Keratinocyte (primary cell): ENCODE measurements around the gene GRK6. TPM values are rescaled to one million over a fixed set of nuclear protein-coding genes. Genes with fewer than 3 reads are reported as not detected.

Experiments
- DNase-seq: peaks from one replicate; pipeline ENCODE4 v3.0.0-alpha.2; 2011; ENCODE audit warnings: low read depth, missing footprints, low spot score
- FAIRE-seq: peaks from 2 replicates; lab custom pipeline; 2011; peaks lifted over from hg19 to GRCh38; lab: Jason Lieb, UNC
- H2AFZ ChIP-seq: 2 replicates; pipeline ENCODE4 v1.6.0; 2012; ENCODE audit warnings: low read length, control low read depth, inconsistent platforms; ENCODE audit not compliant: control insufficient read depth
- H3K27ac ChIP-seq: 2 replicates; pipeline ENCODE4 v1.5.1; 2011; ENCODE audit warnings: low read length; ENCODE audit not compliant: control insufficient read depth, insufficient read depth
- H3K27me3 ChIP-seq: 3 replicates; pipeline ENCODE4 v1.6.0; 2011; ENCODE audit warnings: low read length; ENCODE audit not compliant: control insufficient read depth, insufficient read depth; ENCODE audit errors: extremely low read depth
- H3K36me3 ChIP-seq, 2 experiments: 2 replicates in 1 of 2; 3 replicates in 1 of 2; pipeline ENCODE4 v1.5.1; 2011; ENCODE audit warnings: low read length in 2 of 2, mild to moderate bottlenecking in 1 of 2; ENCODE audit not compliant: control insufficient read depth in 2 of 2, insufficient read depth in 2 of 2; ENCODE audit errors: extremely low read depth in 1 of 2
- H3K4me1 ChIP-seq: 3 replicates; pipeline ENCODE4 v1.5.1; 2011; ENCODE audit warnings: low read length; ENCODE audit not compliant: control insufficient read depth, insufficient read depth; ENCODE audit errors: extremely low read depth
- H3K4me2 ChIP-seq: 3 replicates; pipeline ENCODE4 v1.6.0; 2011; ENCODE audit warnings: low read depth, low read length; ENCODE audit not compliant: control insufficient read depth, insufficient read depth; ENCODE audit errors: extremely low read depth
- H3K4me3 ChIP-seq, 3 experiments: fragments of 200-600 bp in 1 of 3; sonication (generic) in 1 of 3; 2 replicates in 2 of 3; 3 replicates in 1 of 3; pipeline ENCODE4 v1.5.1; 2011 to 2016; ENCODE audit warnings: low read length in 3 of 3, mild to moderate bottlenecking in 3 of 3, control low read depth in 2 of 3, inconsistent platforms in 1 of 3, low read depth in 1 of 3, mixed read lengths in 1 of 3, mixed run types in 1 of 3, moderate library complexity in 1 of 3; ENCODE audit not compliant: control insufficient read depth in 2 of 3, insufficient read depth in 2 of 3; ENCODE audit errors: extremely low read depth in 1 of 3
- H3K79me2 ChIP-seq: 2 replicates; pipeline ENCODE4 v1.6.0; 2012; ENCODE audit warnings: low read length; ENCODE audit not compliant: control insufficient read depth, insufficient read depth
- H3K9ac ChIP-seq: 3 replicates; pipeline ENCODE4 v1.6.0; 2011; ENCODE audit warnings: low read length; ENCODE audit not compliant: control insufficient read depth, insufficient read depth; ENCODE audit errors: extremely low read depth
- H3K9me1 ChIP-seq: 3 replicates; pipeline ENCODE4 v1.6.0; 2011; ENCODE audit warnings: low read length; ENCODE audit not compliant: control insufficient read depth, insufficient read depth; ENCODE audit errors: extremely low read depth
- H3K9me3 ChIP-seq: 2 replicates; pipeline ENCODE4 v1.5.1; 2012; ENCODE audit warnings: low read depth, low read length; ENCODE audit not compliant: control insufficient read depth
- H4K20me1 ChIP-seq: 3 replicates; pipeline ENCODE4 v1.6.0; 2011; ENCODE audit warnings: low read length; ENCODE audit not compliant: control insufficient read depth, insufficient read depth; ENCODE audit errors: extremely low read depth
- EZH2 ChIP-seq: IDR thresholded peaks from one replicate; pipeline ENCODE4 v1.6.1; 2012; ENCODE audit warnings: inconsistent platforms, mild to moderate bottlenecking, low read length, moderate library complexity
- dilution Hi-C: fragments of 300-500 bp; cut with MboI; formaldehyde crosslinking; loops from one replicate; pipeline ENCODE4 v1.7.0; 2020; ENCODE audit warnings: low sequenced_read_pairs; ENCODE audit not compliant: extremely low pct_ligation_motif_present
- polyA plus RNA-seq, 5 experiments: library from polyadenylated mRNA; depleted of rRNA in 3 of 5; stranded (reverse) in 3 of 5; stranded (forward) in 1 of 5; unstranded in 1 of 5; fragments of >200 nt; gene quantifications; 1 replicate in 1 of 5; 2 replicates in 3 of 5; 3 replicates in 1 of 5; pipeline versions ENCODE4 v1.2.1 to v1.2.3, GENCODE V29; 2011 to 2012; ENCODE audit warnings: missing spikeins in 2 of 5, low read depth in 1 of 5, low replicate concordance in 1 of 5
- TF ChIP-seq, protein P1 (sequence below), 3 experiments: IDR thresholded peaks in 1 of 3; conservative IDR thresholded peaks in 1 of 3; optimal IDR thresholded peaks in 1 of 3; 2 replicates in 2 of 3; 3 replicates in 1 of 3; pipeline versions ENCODE3 to v1.5.1; 2011; ENCODE audit warnings: low read length in 3 of 3, mild to moderate bottlenecking in 3 of 3, moderate library complexity in 2 of 3, control low read depth in 1 of 3, inconsistent platforms in 1 of 3; ENCODE audit not compliant: insufficient read depth in 2 of 3; ENCODE audit errors: extremely low read depth in 1 of 3

GRK6 gene
- polyA plus RNA-seq, 1 donor (not counting 4 experiments of a cell fraction or from before 2014, with no cell fraction given): 29.9 TPM

DNA sequence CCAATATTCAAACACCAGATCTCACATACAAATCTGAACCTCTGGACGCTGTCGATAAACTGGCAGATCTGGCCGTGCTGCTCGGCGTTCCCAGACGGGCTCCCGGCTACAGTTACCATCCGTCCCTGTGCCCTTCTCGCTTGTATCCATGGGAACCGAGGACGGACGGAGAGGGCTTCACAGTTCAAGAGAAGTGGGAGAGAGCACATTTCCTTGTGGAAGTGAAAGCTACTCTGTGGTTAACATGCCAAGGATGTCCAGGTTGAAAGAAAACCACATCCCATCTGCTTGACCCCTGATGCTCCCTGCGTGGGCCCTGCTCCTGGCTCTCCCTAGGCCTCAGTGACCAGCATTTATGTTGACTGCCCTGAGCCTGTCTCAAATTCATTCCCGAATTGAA is 53.3 kb downstream of the GRK6 start:
- Histone ChIP-seq H3K27ac (no peak overlapping the region), H3K9me1 (no peaks in the 10 kb centered on the region), H3K4me2 (no peak overlapping the region), H2AFZ (no peak overlapping the region), H3K4me1 (peaks cover 11% of the 10 kb centered on the region), H3K36me3 (peaks cover 11 to 12% of the 10 kb centered on the region in 2 experiments), H4K20me1 (no peaks in the 10 kb centered on the region), H3K4me3 (no peak overlapping the region), H3K9ac (no peak overlapping the region), H3K79me2 (no peaks in the 10 kb centered on the region), H3K9me3 (no peaks in the 10 kb centered on the region), H3K27me3 (no peaks in the 10 kb centered on the region)
- dilution Hi-C loops: no loop called here
- no peak for FAIRE-seq
- no peak for DNase-seq
- TF ChIP-seq EZH2: no peak
- TF ChIP-seq, protein P1, sequence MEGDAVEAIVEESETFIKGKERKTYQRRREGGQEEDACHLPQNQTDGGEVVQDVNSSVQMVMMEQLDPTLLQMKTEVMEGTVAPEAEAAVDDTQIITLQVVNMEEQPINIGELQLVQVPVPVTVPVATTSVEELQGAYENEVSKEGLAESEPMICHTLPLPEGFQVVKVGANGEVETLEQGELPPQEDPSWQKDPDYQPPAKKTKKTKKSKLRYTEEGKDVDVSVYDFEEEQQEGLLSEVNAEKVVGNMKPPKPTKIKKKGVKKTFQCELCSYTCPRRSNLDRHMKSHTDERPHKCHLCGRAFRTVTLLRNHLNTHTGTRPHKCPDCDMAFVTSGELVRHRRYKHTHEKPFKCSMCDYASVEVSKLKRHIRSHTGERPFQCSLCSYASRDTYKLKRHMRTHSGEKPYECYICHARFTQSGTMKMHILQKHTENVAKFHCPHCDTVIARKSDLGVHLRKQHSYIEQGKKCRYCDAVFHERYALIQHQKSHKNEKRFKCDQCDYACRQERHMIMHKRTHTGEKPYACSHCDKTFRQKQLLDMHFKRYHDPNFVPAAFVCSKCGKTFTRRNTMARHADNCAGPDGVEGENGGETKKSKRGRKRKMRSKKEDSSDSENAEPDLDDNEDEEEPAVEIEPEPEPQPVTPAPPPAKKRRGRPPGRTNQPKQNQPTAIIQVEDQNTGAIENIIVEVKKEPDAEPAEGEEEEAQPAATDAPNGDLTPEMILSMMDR (optimal IDR thresholded peaks at IDR 0.05 in 1 of 3, IDR thresholded peaks at IDR 0.05 in 1 of 3, conservative IDR thresholded peaks at IDR 0.05 in 1 of 3; ENCODE audit: extremely low read depth in 1 of 3, insufficient read depth in 2 of 3, low read length in 3 of 3): no peak

DNA sequence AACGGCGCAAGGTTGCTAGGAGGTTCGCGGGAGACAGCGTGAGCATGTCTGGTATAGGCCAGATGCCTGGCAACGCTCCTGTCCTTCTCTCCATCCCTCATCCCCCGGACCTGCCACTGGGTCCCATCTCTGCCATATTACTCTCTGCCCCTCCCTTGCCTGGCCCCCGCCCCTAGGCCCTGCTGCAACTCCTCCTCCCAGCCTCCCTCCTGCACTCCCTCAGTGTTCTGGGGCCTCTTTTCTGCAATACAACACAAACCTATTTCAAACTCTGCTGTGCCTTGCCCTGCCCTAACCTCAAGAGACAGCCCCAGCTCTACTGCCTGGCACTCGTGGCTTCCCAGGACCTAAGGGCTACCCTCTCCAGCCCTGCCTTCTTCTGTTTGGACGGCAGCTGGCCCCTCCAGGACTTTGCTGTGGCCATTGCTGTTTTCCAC is 55.9 kb downstream of the GRK6 start:
- peaks cover 23 to 27% of the 10 kb centered on the region in 2 experiments for H3K36me3 ChIP-seq
- H3K27ac ChIP-seq: no peak overlapping the region
- H3K9ac ChIP-seq: no peak overlapping the region
- no peaks in the 10 kb centered on the region for H3K9me1 ChIP-seq
- no peaks in the 10 kb centered on the region for H3K79me2 ChIP-seq
- no peak overlapping the region for H3K4me2 ChIP-seq
- H3K4me1 ChIP-seq: peaks cover 11% of the 10 kb centered on the region
- no peak overlapping the region for H2AFZ ChIP-seq
- TF ChIP-seq EZH2: no peak
- TF ChIP-seq, protein P1 (optimal IDR thresholded peaks at IDR 0.05 in 1 of 3, IDR thresholded peaks at IDR 0.05 in 1 of 3, conservative IDR thresholded peaks at IDR 0.05 in 1 of 3; ENCODE audit: extremely low read depth in 1 of 3, insufficient read depth in 2 of 3, low read length in 3 of 3): no peak
- dilution Hi-C loops: no loop called here
- no peak for FAIRE-seq
- H3K9me3 ChIP-seq: no peaks in the 10 kb centered on the region
- no peak overlapping the region for H3K4me3 ChIP-seq
- no peaks in the 10 kb centered on the region for H3K27me3 ChIP-seq
- DNase-seq: no peak
- H4K20me1 ChIP-seq: no peaks in the 10 kb centered on the region
